ENCODE measurements around the gene SPRYD4.
"Not testable (repeated sequence)": the region's sequence is repeated elsewhere in the genome, so short reads cannot be mapped to it uniquely, and the experiment has no call there.

Gene SPRYD4

GRCh38 chr12:56484566-56484965 is 16.2 kb downstream of the SPRYD4 start:
- CTCF ChIA-PET, result interaction anchor here (0.9 to 2.5 kb wide), 5 partner anchors 11 to 295 kb away, joined by 3 to 9 read pairs (median 4); partner anchors contain the start of gene SMARCC2
- no peak for DNase-seq (ENCODE audit: extremely low spot score)
- POLR2A ChIA-PET, result no interaction called here
- TF ChIP-seq CTCF (IDR thresholded peaks at IDR 0.05; ENCODE audit: control extremely low read depth, extremely low read depth, low read depth, missing control alignments), result no peak

- ChIA-PET POLR2A (no interaction called here), CTCF (interaction anchor here (2.5 kb wide), 1 partner anchor 13 kb away, joined by 9 read pairs; no protein-coding TSS in a partner anchor)
- no peak for DNase-seq (ENCODE audit: extremely low spot score)
- no peak for TF ChIP-seq CTCF (IDR thresholded peaks at IDR 0.05; ENCODE audit: control extremely low read depth, extremely low read depth, low read depth, missing control alignments)
These were observed 18.3 kb downstream of the SPRYD4 start for GRCh38 chr12:56486694-56487093.

GRCh38 chr12:56487448-56488040 is 19.2 kb downstream of the SPRYD4 start:
- DNase-seq (ENCODE audit: extremely low spot score), result peak; percentile 36
- POLR2A ChIA-PET, result no interaction called here
- CTCF ChIA-PET, result interaction anchor here (0.9 to 1.3 kb wide), 2 partner anchors 14 to 16 kb away, joined by 3 read pairs; no protein-coding TSS in a partner anchor
- no peak for TF ChIP-seq CTCF (IDR thresholded peaks at IDR 0.05; ENCODE audit: control extremely low read depth, extremely low read depth, low read depth, missing control alignments)

- DNase-seq (ENCODE audit: extremely low spot score), result peak; percentile 91
- POLR2A ChIA-PET, result interaction anchor here (0.6 kb wide), 1 partner anchor 85 kb away, joined by 13 read pairs; no protein-coding TSS in a partner anchor
- CTCF ChIA-PET, result interaction anchor here (0.9 to 1.3 kb wide), 2 partner anchors 14 to 15 kb away, joined by 3 read pairs; no protein-coding TSS in a partner anchor
- no peak for TF ChIP-seq CTCF (IDR thresholded peaks at IDR 0.05; ENCODE audit: control extremely low read depth, extremely low read depth, low read depth, missing control alignments)
These were observed 19.9 kb downstream of the SPRYD4 start, which contains the start of gene GLS2 for GRCh38 chr12:56488041-56488955. Gene GLS2, minus strand, starts transcription at chr12:56488161. Its CDS starts 43 bp downstream, at chr12:56488118.

- POLR2A ChIA-PET, result no interaction called here
- CTCF ChIA-PET, result interaction anchor here (1.0 to 2.8 kb wide), 5 partner anchors 10 to 23 kb away, joined by 3 to 9 read pairs (median 5); no protein-coding TSS in a partner anchor
- DNase-seq (ENCODE audit: extremely low spot score), result no peak
- TF ChIP-seq CTCF (IDR thresholded peaks at IDR 0.05; ENCODE audit: control extremely low read depth, extremely low read depth, low read depth, missing control alignments), result no peak
These were observed 22.0 kb downstream of the SPRYD4 start for GRCh38 chr12:56490360-56490759.

- DNase-seq (ENCODE audit: extremely low spot score); POLR2A ChIA-PET; CTCF ChIA-PET: not testable (repeated sequence)
These were observed 25.2 kb downstream of the SPRYD4 start for GRCh38 chr12:56493409-56494105.

GRCh38 chr12:56494106-56494415 is 25.7 kb downstream of the SPRYD4 start:
- POLR2A ChIA-PET; DNase-seq (ENCODE audit: extremely low spot score); CTCF ChIA-PET: not testable (repeated sequence)

GRCh38 chr12:56494481-56494880 is 26.1 kb downstream of the SPRYD4 start:
- DNase-seq (ENCODE audit: extremely low spot score); POLR2A ChIA-PET; CTCF ChIA-PET: not testable (repeated sequence)

Measured in GM10248 (cell line).